ENCODE measurements around the gene FIGNL2. TPM values are rescaled to one million over a fixed set of nuclear protein-coding genes. Genes with fewer than 3 reads are reported as not detected.

FIGNL2 gene
- total RNA-seq, 4 donors from 2014 or later: 0.07 to 0.25 TPM; not detected in 2

DNA sequence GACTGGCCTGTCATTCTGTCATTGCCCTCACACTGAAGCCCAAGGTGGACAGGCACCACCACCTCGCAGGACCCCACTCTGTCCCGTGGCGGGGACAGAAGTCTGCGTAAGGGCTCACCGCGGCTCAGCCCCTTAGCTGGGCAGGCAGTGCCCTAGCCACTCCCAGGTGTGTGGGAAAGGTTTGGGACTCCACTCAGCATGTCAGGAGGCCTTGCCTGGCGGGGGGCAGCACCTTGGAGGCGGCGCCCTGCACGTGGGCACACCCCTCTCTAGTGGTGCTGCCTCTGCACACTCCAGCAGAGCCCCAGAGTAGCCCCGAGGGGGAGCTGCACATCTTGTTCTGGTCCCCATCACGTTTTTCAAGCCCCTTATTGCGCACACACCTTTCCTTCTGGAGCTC is 35.6 kb downstream of the FIGNL2 start:
- Histone ChIP-seq H3K4me3 (no peak overlapping the region), H3K27ac (no peak overlapping the region), H3K9me3 (no peaks in the 10 kb centered on the region), H3K36me3 (no peaks in the 10 kb centered on the region), H3K4me1 (no peaks in the 10 kb centered on the region), H3K27me3 (peaks cover 0 to 15% (median 10%) of the 10 kb centered on the region in 3 donors)
- DNase-seq (no peak), ATAC-seq (no peak)
- no peak for TF ChIP-seq POLR2A (IDR thresholded peaks at IDR 0.05)
- TF ChIP-seq CTCF (IDR thresholded peaks at IDR 0.05 in 4 of 5, conservative IDR thresholded peaks at IDR 0.05 in 1 of 5): no peak
- intact Hi-C loops (cut with DNase I; ENCODE audit: low total_unique reads): no loop called here
- in situ Hi-C loops (cut with MboI; ENCODE audit: low sequenced_read_pairs in 4 of 4): loop anchor here in 1 of 4 donors (25.0 kb wide), 1 partner anchor 376 kb away; no protein-coding TSS in a partner anchor

GRCh38 chr12:51811203-51812202 is 37.0 kb downstream of the FIGNL2 start:
- in situ Hi-C loops (cut with MboI; ENCODE audit: low sequenced_read_pairs in 4 of 4) (loop anchor here in 1 of 4 donors (25.0 kb wide), 1 partner anchor 374 kb away; no protein-coding TSS in a partner anchor), intact Hi-C loops (cut with DNase I; ENCODE audit: low total_unique reads) (no loop called here)
- Histone ChIP-seq H3K4me1 (no peaks in the 10 kb centered on the region), H3K9me3 (no peaks in the 10 kb centered on the region), H3K36me3 (no peaks in the 10 kb centered on the region), H3K27me3 (peaks cover 0 to 10% (median 10%) of the 10 kb centered on the region in 3 donors), H3K27ac (no peak overlapping the region), H3K4me3 (no peak overlapping the region)
- ATAC-seq: no peak
- TF ChIP-seq POLR2A (IDR thresholded peaks at IDR 0.05) (no peak), CTCF (IDR thresholded peaks at IDR 0.05 in 4 of 5, conservative IDR thresholded peaks at IDR 0.05 in 1 of 5) (no peak)
- DNase-seq: no peak

DNA sequence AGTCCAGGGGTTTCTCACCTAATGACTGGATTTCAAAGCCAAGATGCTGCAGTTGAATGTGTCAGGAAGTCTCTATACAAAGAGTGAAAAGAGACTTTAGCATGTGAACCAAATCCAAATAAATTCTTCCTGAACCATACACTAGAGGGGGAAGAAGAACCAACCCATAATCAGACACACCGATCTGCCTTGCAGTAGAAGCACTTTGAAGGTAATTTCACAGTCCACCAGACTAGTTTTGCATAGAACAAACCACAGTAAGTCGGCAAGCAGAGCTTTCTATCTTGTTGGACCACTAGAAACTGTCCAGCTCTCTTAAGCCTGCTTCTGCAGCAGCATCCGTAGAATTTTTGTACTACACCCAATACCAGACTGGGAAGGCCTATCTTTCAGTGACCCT is 39.3 kb downstream of the FIGNL2 start:
- DNase-seq: no peak
- in situ Hi-C loops (cut with MboI; ENCODE audit: low sequenced_read_pairs in 4 of 4) (loop anchor here in 1 of 4 donors (25.0 kb wide), 1 partner anchor 372 kb away; no protein-coding TSS in a partner anchor), intact Hi-C loops (cut with DNase I; ENCODE audit: low total_unique reads) (no loop called here)
- TF ChIP-seq CTCF (IDR thresholded peaks at IDR 0.05 in 4 of 5, conservative IDR thresholded peaks at IDR 0.05 in 1 of 5) (no peak), POLR2A (IDR thresholded peaks at IDR 0.05) (no peak)
- no peak for ATAC-seq
- H3K4me3 ChIP-seq: no peak overlapping the region
- no peaks in the 10 kb centered on the region for H3K36me3 ChIP-seq
- H3K4me1 ChIP-seq: no peaks in the 10 kb centered on the region
- H3K27me3 ChIP-seq: no peaks in the 10 kb centered on the region
- no peak overlapping the region for H3K27ac ChIP-seq
- no peaks in the 10 kb centered on the region for H3K9me3 ChIP-seq

DNA sequence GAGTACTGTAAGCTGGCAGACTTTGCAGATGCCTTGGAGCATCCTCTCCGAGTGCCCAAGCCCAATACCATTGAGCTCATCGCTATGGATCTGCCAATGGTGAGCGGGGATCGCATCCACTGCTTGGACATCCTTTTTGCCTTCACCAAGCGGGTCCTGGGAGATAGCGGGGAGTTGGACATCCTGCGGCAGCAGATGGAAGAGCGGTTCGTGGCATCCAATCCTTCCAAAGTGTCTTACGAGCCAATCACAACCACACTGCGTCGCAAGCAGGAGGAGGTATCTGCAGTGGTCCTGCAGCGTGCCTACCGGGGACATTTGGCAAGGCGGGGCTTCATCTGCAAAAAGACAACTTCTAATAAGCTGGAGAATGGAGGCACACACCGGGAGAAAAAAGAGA is 41.6 kb downstream of the FIGNL2 start:
- no peak for DNase-seq
- no peaks in the 10 kb centered on the region for H3K4me1 ChIP-seq
- no peak overlapping the region for H3K27ac ChIP-seq
- ATAC-seq: no peak
- no peaks in the 10 kb centered on the region for H3K27me3 ChIP-seq
- no peaks in the 10 kb centered on the region for H3K36me3 ChIP-seq
- intact Hi-C loops (cut with DNase I; ENCODE audit: low total_unique reads): no loop called here
- TF ChIP-seq POLR2A (IDR thresholded peaks at IDR 0.05): no peak
- no peak for TF ChIP-seq CTCF (IDR thresholded peaks at IDR 0.05 in 4 of 5, conservative IDR thresholded peaks at IDR 0.05 in 1 of 5)
- in situ Hi-C loops (cut with MboI; ENCODE audit: low sequenced_read_pairs in 4 of 4): loop anchor here in 1 of 4 donors (25.0 kb wide), 1 partner anchor 370 kb away; no protein-coding TSS in a partner anchor
- H3K4me3 ChIP-seq: no peak overlapping the region
- no peaks in the 10 kb centered on the region for H3K9me3 ChIP-seq
